Measurements from ENCODE around the gene RAPGEF2.

The RAPGEF2 gene

DNA sequence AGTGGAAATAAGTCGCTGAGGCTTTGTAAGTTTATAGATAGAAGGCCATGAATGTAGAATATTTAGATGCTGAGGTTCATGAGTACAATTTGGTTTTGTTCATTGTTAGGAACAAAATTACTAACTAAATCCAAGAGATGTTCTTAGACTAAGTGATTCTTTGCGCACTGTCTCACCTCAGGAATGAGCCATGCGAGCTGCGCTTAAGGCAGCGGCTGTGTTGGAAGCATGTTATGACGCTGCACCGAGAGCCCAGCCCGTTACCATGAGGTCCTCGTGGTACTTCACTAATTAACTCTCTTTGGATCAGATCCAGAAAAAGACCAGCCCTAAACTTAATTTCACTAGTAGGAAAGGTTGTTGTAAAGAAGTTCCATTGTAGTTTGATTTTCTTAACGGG lies 166.2 kb downstream of the RAPGEF2 start:
- Histone ChIP-seq H3K4me1 (ENCODE audit: control insufficient read depth, insufficient read depth, low read depth, low read length) (peaks cover 3% of the 10 kb centered on the region), H2AFZ (ENCODE audit: low read depth, low read length) (no peak overlapping the region)
- 94% methylated on average over 9 of the region's 10 CpGs for WGBS

DNA sequence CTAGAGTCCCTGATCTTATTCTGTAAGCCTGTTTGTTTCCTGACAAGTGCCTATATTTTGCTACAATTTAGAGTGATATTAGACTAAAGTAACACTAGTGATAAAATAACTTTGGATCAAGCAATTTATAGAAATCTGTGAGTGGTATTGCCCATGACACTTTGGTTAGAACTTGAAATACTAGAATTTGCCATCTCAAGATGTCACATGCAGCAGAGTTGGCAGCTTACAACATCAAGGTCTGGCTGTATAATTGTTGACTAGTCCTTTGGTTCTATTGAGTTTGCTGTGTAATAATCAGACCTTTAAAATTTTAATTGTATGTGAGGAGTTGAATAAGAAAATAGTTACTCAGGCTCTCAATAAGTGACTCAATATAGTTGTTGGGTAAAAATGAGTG lies 167.1 kb downstream of the RAPGEF2 start:
- DNase-seq: no peak
- Histone ChIP-seq H2BK12ac (ENCODE audit: low read length in 2 of 2) (no peak overlapping the region), H3K27me3 (ENCODE audit: control insufficient read depth in 1 of 2, insufficient read depth in 1 of 2, low read length in 2 of 2) (no peaks in the 10 kb centered on the region), H3K4me3 (ENCODE audit: insufficient read depth in 1 of 2, low read depth in 1 of 2, low read length in 2 of 2) (no peak overlapping the region), H3K9ac (ENCODE audit: low read length) (no peak overlapping the region), H4K91ac (ENCODE audit: low read length) (no peak overlapping the region), H2AK5ac (ENCODE audit: low read length, severe bottlenecking) (no peak overlapping the region), H3K27ac (ENCODE audit: low read length, poor library complexity, severe bottlenecking) (no peak overlapping the region), H3K23ac (ENCODE audit: low read length in 2 of 2) (no peak overlapping the region), H2AFZ (ENCODE audit: low read depth, low read length) (no peak overlapping the region), H3K36me3 (ENCODE audit: control insufficient read depth in 1 of 2, insufficient read depth in 2 of 2, low read depth in 1 of 2, low read length in 2 of 2) (peaks cover 0 to 2% of the 10 kb centered on the region in 2 experiments), H3K4me1 (ENCODE audit: control insufficient read depth, insufficient read depth, low read depth, low read length) (peaks cover 3% of the 10 kb centered on the region), H3K4me2 (ENCODE audit: low read length, poor library complexity, severe bottlenecking) (no peak overlapping the region), H4K8ac (ENCODE audit: low read length) (no peak overlapping the region), H3K79me1 (replicated peaks; ENCODE audit: low read length, poor library complexity, severe bottlenecking) (peaks cover 10% of the 10 kb centered on the region), H3K9me3 (ENCODE audit: control insufficient read depth, low read length) (no peaks in the 10 kb centered on the region), H2BK15ac (ENCODE audit: low read depth, poor library complexity, severe bottlenecking) (no peak overlapping the region), H2BK120ac (ENCODE audit: low read depth, low read length) (no peak overlapping the region), H3K18ac (ENCODE audit: low read depth in 1 of 2, low read length in 2 of 2) (no peak overlapping the region), H2BK5ac (ENCODE audit: low read depth, low read length, poor library complexity, severe bottlenecking) (no peak overlapping the region), H3K14ac (ENCODE audit: low read length in 2 of 2) (no peak overlapping the region), H3K4ac (ENCODE audit: low read depth in 1 of 2, low read length in 2 of 2) (no peak overlapping the region)

More for the DNA sequence above, 166.2 kb downstream of the RAPGEF2 start:
- no peak overlapping the region for H3K9ac ChIP-seq (ENCODE audit: low read length)
- no peak overlapping the region for H3K4me3 ChIP-seq (ENCODE audit: insufficient read depth in 1 of 2, low read depth in 1 of 2, low read length in 2 of 2)
- H3K9me3 ChIP-seq (ENCODE audit: control insufficient read depth, low read length): no peaks in the 10 kb centered on the region
- H3K4ac ChIP-seq (ENCODE audit: low read depth in 1 of 2, low read length in 2 of 2): no peak overlapping the region
- DNase-seq: no peak
- H3K18ac ChIP-seq (ENCODE audit: low read depth in 1 of 2, low read length in 2 of 2): no peak overlapping the region
- no peak overlapping the region for H2BK120ac ChIP-seq (ENCODE audit: low read depth, low read length)
- peaks cover 0 to 2% of the 10 kb centered on the region in 2 experiments for H3K36me3 ChIP-seq (ENCODE audit: control insufficient read depth in 1 of 2, insufficient read depth in 2 of 2, low read depth in 1 of 2, low read length in 2 of 2)
- no peak overlapping the region for H4K8ac ChIP-seq (ENCODE audit: low read length)
- H3K4me2 ChIP-seq (ENCODE audit: low read length, poor library complexity, severe bottlenecking): no peak overlapping the region
- H3K27me3 ChIP-seq (ENCODE audit: control insufficient read depth in 1 of 2, insufficient read depth in 1 of 2, low read length in 2 of 2): no peaks in the 10 kb centered on the region
- peaks cover 10% of the 10 kb centered on the region for H3K79me1 ChIP-seq (replicated peaks; ENCODE audit: low read length, poor library complexity, severe bottlenecking)
- no peak overlapping the region for H2BK5ac ChIP-seq (ENCODE audit: low read depth, low read length, poor library complexity, severe bottlenecking)
- peak overlapping the region in 1 of 2 experiments; percentile 94 for H2BK12ac ChIP-seq (ENCODE audit: low read length in 2 of 2)
- no peak overlapping the region for H3K14ac ChIP-seq (ENCODE audit: low read length in 2 of 2)
- H2AK5ac ChIP-seq (ENCODE audit: low read length, severe bottlenecking): no peak overlapping the region
- no peak overlapping the region for H2BK15ac ChIP-seq (ENCODE audit: low read depth, poor library complexity, severe bottlenecking)
- H3K23ac ChIP-seq (ENCODE audit: low read length in 2 of 2): no peak overlapping the region
- no peak overlapping the region for H4K91ac ChIP-seq (ENCODE audit: low read length)
- no peak overlapping the region for H3K27ac ChIP-seq (ENCODE audit: low read length, poor library complexity, severe bottlenecking)

DNA sequence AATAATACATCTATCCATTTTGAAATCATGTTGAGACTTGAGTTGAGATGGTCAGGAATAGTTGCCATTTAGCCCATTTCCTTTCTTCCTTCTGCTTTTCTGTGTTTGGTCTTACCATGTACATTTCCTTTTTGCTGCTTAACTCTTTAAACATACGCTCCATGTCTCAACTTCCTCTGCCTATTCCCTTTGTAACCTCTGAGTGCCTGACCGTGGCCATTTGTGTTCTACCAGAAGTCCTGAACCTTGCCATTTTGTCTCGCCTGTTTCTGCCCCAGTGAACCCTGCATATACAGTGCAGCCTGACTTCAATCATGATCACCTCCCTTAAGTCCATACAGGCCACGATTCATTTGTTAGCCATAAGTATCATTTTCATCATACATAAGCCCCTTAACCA lies 169.0 kb downstream of the RAPGEF2 start:
- Histone ChIP-seq H3K23ac (ENCODE audit: low read length in 2 of 2) (no peak overlapping the region), H3K4me2 (ENCODE audit: low read length, poor library complexity, severe bottlenecking) (no peak overlapping the region), H2BK120ac (ENCODE audit: low read depth, low read length) (no peak overlapping the region), H3K27ac (ENCODE audit: low read length, poor library complexity, severe bottlenecking) (peak overlapping the region; percentile 3), H3K4me1 (ENCODE audit: control insufficient read depth, insufficient read depth, low read depth, low read length) (peaks cover 3% of the 10 kb centered on the region), H2BK15ac (ENCODE audit: low read depth, poor library complexity, severe bottlenecking) (no peak overlapping the region), H3K14ac (ENCODE audit: low read length in 2 of 2) (no peak overlapping the region), H4K91ac (ENCODE audit: low read length) (no peak overlapping the region), H3K9me3 (ENCODE audit: control insufficient read depth, low read length) (no peaks in the 10 kb centered on the region), H2AK5ac (ENCODE audit: low read length, severe bottlenecking) (no peak overlapping the region), H2BK5ac (ENCODE audit: low read depth, low read length, poor library complexity, severe bottlenecking) (no peak overlapping the region), H3K27me3 (ENCODE audit: control insufficient read depth in 1 of 2, insufficient read depth in 1 of 2, low read length in 2 of 2) (no peaks in the 10 kb centered on the region), H3K4me3 (ENCODE audit: insufficient read depth in 1 of 2, low read depth in 1 of 2, low read length in 2 of 2) (no peak overlapping the region), H3K79me1 (replicated peaks; ENCODE audit: low read length, poor library complexity, severe bottlenecking) (peaks cover 7% of the 10 kb centered on the region), H4K8ac (ENCODE audit: low read length) (no peak overlapping the region), H3K18ac (ENCODE audit: low read depth in 1 of 2, low read length in 2 of 2) (peak overlapping the region in 1 of 2 experiments; percentile 85), H2BK12ac (ENCODE audit: low read length in 2 of 2) (peak overlapping the region; percentile 29 to 37), H3K36me3 (ENCODE audit: control insufficient read depth in 1 of 2, insufficient read depth in 2 of 2, low read depth in 1 of 2, low read length in 2 of 2) (peaks cover 0 to 2% of the 10 kb centered on the region in 2 experiments), H3K9ac (ENCODE audit: low read length) (no peak overlapping the region), H2AFZ (ENCODE audit: low read depth, low read length) (no peak overlapping the region), H3K4ac (ENCODE audit: low read depth in 1 of 2, low read length in 2 of 2) (no peak overlapping the region)
- WGBS: 78% methylated on average over 4 of the region's 4 CpGs
- DNase-seq: no peak

DNA sequence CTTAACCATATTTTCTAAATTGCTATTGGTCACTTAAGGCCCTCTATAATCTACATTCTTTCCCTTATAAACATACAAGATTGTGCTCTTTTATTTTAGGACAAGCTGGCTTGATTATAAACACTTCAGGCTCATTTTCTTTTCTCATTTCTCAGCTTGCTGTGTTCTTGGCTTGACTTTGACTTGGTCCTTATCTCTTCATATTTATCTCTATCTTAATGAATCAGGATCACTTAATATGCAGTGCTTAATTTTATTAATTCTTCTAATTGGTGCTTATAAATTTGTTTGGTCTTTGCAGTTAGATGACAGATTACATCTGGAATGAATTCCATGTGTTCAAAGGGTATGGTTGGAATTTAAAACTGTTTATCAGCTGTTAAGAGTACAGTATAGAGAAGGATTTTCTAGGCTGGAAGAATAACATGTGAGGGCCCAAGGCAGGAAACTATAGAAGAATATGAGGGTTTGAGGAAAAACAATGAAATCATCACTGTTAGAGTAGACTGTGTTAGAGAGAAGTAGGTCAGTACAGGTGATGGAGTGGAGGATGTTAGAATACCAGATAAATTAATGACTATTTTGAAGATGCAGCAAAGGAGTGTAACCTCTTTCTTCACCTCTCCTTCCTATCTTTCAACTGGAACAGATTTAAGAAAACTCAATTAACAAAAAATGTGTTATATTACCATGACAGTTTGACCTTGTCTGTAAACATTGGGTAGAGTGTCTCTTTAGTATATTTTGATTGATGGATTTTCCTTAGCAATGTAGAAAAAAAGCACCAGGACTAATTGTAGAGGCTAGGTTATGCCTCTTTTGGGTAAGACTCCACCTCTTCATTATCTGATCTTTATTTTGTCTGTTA lies 169.6 kb downstream of the RAPGEF2 start:
- Histone ChIP-seq H4K8ac (ENCODE audit: low read length) (no peak overlapping the region), H3K9ac (ENCODE audit: low read length) (no peak overlapping the region), H3K27me3 (ENCODE audit: control insufficient read depth in 1 of 2, insufficient read depth in 1 of 2, low read length in 2 of 2) (no peaks in the 10 kb centered on the region), H2BK12ac (ENCODE audit: low read length in 2 of 2) (no peak overlapping the region), H2AFZ (ENCODE audit: low read depth, low read length) (no peak overlapping the region), H3K9me3 (ENCODE audit: control insufficient read depth, low read length) (no peaks in the 10 kb centered on the region), H3K79me1 (replicated peaks; ENCODE audit: low read length, poor library complexity, severe bottlenecking) (peaks cover 3% of the 10 kb centered on the region), H2BK120ac (ENCODE audit: low read depth, low read length) (no peak overlapping the region), H3K4me2 (ENCODE audit: low read length, poor library complexity, severe bottlenecking) (no peak overlapping the region), H4K91ac (ENCODE audit: low read length) (no peak overlapping the region), H3K14ac (ENCODE audit: low read length in 2 of 2) (no peak overlapping the region), H3K18ac (ENCODE audit: low read depth in 1 of 2, low read length in 2 of 2) (no peak overlapping the region), H2BK5ac (ENCODE audit: low read depth, low read length, poor library complexity, severe bottlenecking) (no peak overlapping the region), H3K4me3 (ENCODE audit: insufficient read depth in 1 of 2, low read depth in 1 of 2, low read length in 2 of 2) (no peak overlapping the region), H2BK15ac (ENCODE audit: low read depth, poor library complexity, severe bottlenecking) (no peak overlapping the region), H3K23ac (ENCODE audit: low read length in 2 of 2) (no peak overlapping the region), H2AK5ac (ENCODE audit: low read length, severe bottlenecking) (no peak overlapping the region), H3K4me1 (ENCODE audit: control insufficient read depth, insufficient read depth, low read depth, low read length) (peaks cover 3% of the 10 kb centered on the region), H3K4ac (ENCODE audit: low read depth in 1 of 2, low read length in 2 of 2) (no peak overlapping the region), H3K36me3 (ENCODE audit: control insufficient read depth in 1 of 2, insufficient read depth in 2 of 2, low read depth in 1 of 2, low read length in 2 of 2) (peaks cover 0 to 2% of the 10 kb centered on the region in 2 experiments), H3K27ac (ENCODE audit: low read length, poor library complexity, severe bottlenecking) (no peak overlapping the region)
- peak; percentile 32 for DNase-seq

All from mesenchymal stem cell (in vitro differentiated cells and primary cell).